KOPT-K1 (cell line): ENCODE measurements around the gene PHC1.
A peak's percentile ranks its signal among the peaks of the same experiment; 100 is the strongest.
"Not testable (repeated sequence)": the region's sequence is repeated elsewhere in the genome, so short reads cannot be mapped to it uniquely, and the experiment has no call there.

ENCODE experiments used
- H3K27ac ChIP-seq: fragments of 200-600 bp; sonication (generic); 2 replicates; pipeline ENCODE4 v1.5.1; 2016; ENCODE audit warnings: antibody characterized with exemption, mild to moderate bottlenecking, low read depth, low read length; ENCODE audit not compliant: poor library complexity, severe bottlenecking
- H3K36me3 ChIP-seq: fragments of 200-600 bp; sonication (generic); 2 replicates; pipeline ENCODE4 v1.5.1; 2017; ENCODE audit warnings: antibody characterized with exemption, mild to moderate bottlenecking, low read length, moderate library complexity; ENCODE audit not compliant: insufficient read depth
- H3K9me3 ChIP-seq: fragments of 200-600 bp; sonication (generic); 2 replicates; pipeline ENCODE4 v1.5.1; 2017; ENCODE audit warnings: antibody characterized with exemption, low read length, mild to moderate bottlenecking; ENCODE audit not compliant: insufficient read depth, poor library complexity, severe bottlenecking

PHC1 gene

GRCh38 chr12:8922544-8922943 lies 8.2 kb downstream of the PHC1 start:
- no peak overlapping the region for H3K27ac ChIP-seq
- H3K36me3 ChIP-seq, result peaks cover 48% of the 10 kb centered on the region
- H3K9me3 ChIP-seq, result no peaks in the 10 kb centered on the region

GRCh38 chr12:8930655-8931323 lies 16.5 kb downstream of the PHC1 start:
- H3K9me3 ChIP-seq, H3K27ac ChIP-seq: not testable (repeated sequence)
- peaks cover 28% of the 10 kb centered on the region for H3K36me3 ChIP-seq

- not testable (repeated sequence) for H3K27ac ChIP-seq, H3K9me3 ChIP-seq
- H3K36me3 ChIP-seq, result peaks cover 37% of the 10 kb centered on the region
These were observed 18.2 kb downstream of the PHC1 start for GRCh38 chr12:8932464-8932863.

- not testable (repeated sequence) for H3K27ac ChIP-seq, H3K9me3 ChIP-seq
- H3K36me3 ChIP-seq, result peaks cover 53% of the 10 kb centered on the region
These were observed 19.8 kb downstream of the PHC1 start for GRCh38 chr12:8934080-8934479.

- H3K27ac ChIP-seq, result no peak overlapping the region
- no peaks in the 10 kb centered on the region for H3K9me3 ChIP-seq
- peaks cover 51% of the 10 kb centered on the region for H3K36me3 ChIP-seq
These were observed 22.4 kb downstream of the PHC1 start for GRCh38 chr12:8936735-8937134.

GRCh38 chr12:8937842-8938442 lies 23.6 kb downstream of the PHC1 start:
- not testable (repeated sequence) for H3K27ac ChIP-seq, H3K9me3 ChIP-seq
- peaks cover 64% of the 10 kb centered on the region for H3K36me3 ChIP-seq

- Histone ChIP-seq H3K36me3 (peaks cover 82% of the 10 kb centered on the region), H3K27ac (no peak overlapping the region), H3K9me3 (no peaks in the 10 kb centered on the region)
These were observed 27.6 kb downstream of the PHC1 start for GRCh38 chr12:8941691-8942478.

- no peaks in the 10 kb centered on the region for H3K9me3 ChIP-seq
- H3K27ac ChIP-seq, result no peak overlapping the region
- peaks cover 68% of the 10 kb centered on the region for H3K36me3 ChIP-seq
These were observed 29.4 kb downstream of the PHC1 start for GRCh38 chr12:8943565-8944186.

GRCh38 chr12:8946733-8947132 lies 32.4 kb downstream of the PHC1 start:
- Histone ChIP-seq H3K9me3 (no peaks in the 10 kb centered on the region), H3K36me3 (peaks cover 55% of the 10 kb centered on the region), H3K27ac (no peak overlapping the region)

- peaks cover 2% of the 10 kb centered on the region for H3K9me3 ChIP-seq
- peaks cover 45% of the 10 kb centered on the region for H3K36me3 ChIP-seq
- H3K27ac ChIP-seq, result peak overlapping the region; percentile 90
These were observed 33.4 kb downstream of the PHC1 start for GRCh38 chr12:8947737-8948136.

- Histone ChIP-seq H3K9me3 (peaks cover 12% of the 10 kb centered on the region), H3K27ac (peak overlapping the region; percentile 90), H3K36me3 (peaks cover 40% of the 10 kb centered on the region)
These were observed 34.5 kb downstream of the PHC1 start for GRCh38 chr12:8948701-8949341.

GRCh38 chr12:8949342-8950220 lies 35.3 kb downstream of the PHC1 start, which contains the start of gene M6PR:
Gene M6PR, minus strand, starts transcription at chr12:8949645. Its CDS starts 3,241 bp downstream, at chr12:8946404.
- Histone ChIP-seq H3K27ac (peak within 1 kb of the TSS; percentile 90), H3K36me3 (peaks cover 33% of the 10 kb centered on the region)

GRCh38 chr12:8950221-8950527 lies 35.9 kb downstream of the PHC1 start:
- H3K36me3 ChIP-seq, result peaks cover 27% of the 10 kb centered on the region
- H3K9me3 ChIP-seq, result peaks cover 25% of the 10 kb centered on the region
- peak overlapping the region; percentile 90 for H3K27ac ChIP-seq

More at GRCh38 chr12:8949342-8950220, 35.3 kb downstream of the PHC1 start, which contains the start of gene M6PR:
- peaks cover 19% of the 10 kb centered on the region for H3K9me3 ChIP-seq
